Activated CD4-positive, alpha-beta T cell treated with anti-CD3 and anti-CD28 coated beads for 4 hours (primary cell): ENCODE measurements around the gene GXYLT1.
"Not testable (repeated sequence)": the region's sequence is repeated elsewhere in the genome, so short reads cannot be mapped to it uniquely, and the experiment has no call there.

Experiments used
- DNase-seq, 2 donors: peaks; one replicate each; pipeline ENCODE4 v3.0.0-alpha.2; 2020

GXYLT1 gene

GRCh38 chr12:42091769-42092168 is 52.9 kb downstream of the GXYLT1 start:
- no peak for DNase-seq

- DNase-seq = no peak
Measured at GRCh38 chr12:42090899-42091298, 53.8 kb downstream of the GXYLT1 start.

GRCh38 chr12:42086031-42086430 is 58.6 kb downstream of the GXYLT1 start:
- DNase-seq = no peak

- no peak for DNase-seq
Measured at GRCh38 chr12:42085594-42085993, 59.1 kb downstream of the GXYLT1 start.

- no peak for DNase-seq
Measured at GRCh38 chr12:42084522-42084921, 60.2 kb downstream of the GXYLT1 start.

- DNase-seq = no peak
Measured at GRCh38 chr12:42076976-42077375, 67.7 kb downstream of the GXYLT1 start.

GRCh38 chr12:42070036-42070435 is 74.6 kb downstream of the GXYLT1 start:
- no peak for DNase-seq

- no peak for DNase-seq
Measured at GRCh38 chr12:42059127-42059526, 85.5 kb downstream of the GXYLT1 start.

- no peak for DNase-seq
Measured at GRCh38 chr12:42056130-42056529, 88.5 kb downstream of the GXYLT1 start.

GRCh38 chr12:42053456-42053855 is 91.2 kb downstream of the GXYLT1 start:
- no peak for DNase-seq

- DNase-seq = not testable (repeated sequence)
Measured at GRCh38 chr12:42048980-42049379, 95.7 kb downstream of the GXYLT1 start.

GRCh38 chr12:42039577-42039976 is 105.1 kb downstream of the GXYLT1 start:
- no peak for DNase-seq

GRCh38 chr12:42039176-42039575 is 105.5 kb downstream of the GXYLT1 start:
- no peak for DNase-seq

- DNase-seq = no peak
Measured at GRCh38 chr12:42031847-42032564, 112.7 kb downstream of the GXYLT1 start.
